Measurements from ENCODE around the gene ADSS1. TPM values are rescaled to one million over a fixed set of nuclear protein-coding genes. Genes with fewer than 3 reads are reported as not detected.

Gene ADSS1
- total RNA-seq, 1 donor from 2014 or later: 1.1 TPM

Other genes starting within 250 kb of the ADSS1 start
- not detected in 2 replicates for gene C14orf180, start 144.5 kb upstream of the ADSS1 start, total RNA-seq
- 0.12 and 0.36 TPM in 2 replicates for gene TMEM179, start 119.5 kb upstream of the ADSS1 start, total RNA-seq
- gene INF2, start 34.6 kb upstream of the ADSS1 start, total RNA-seq: 86.6 and 91.6 TPM in 2 replicates
- gene SIVA1, start 28.9 kb downstream of the ADSS1 start, total RNA-seq: 111 and 113 TPM in 2 replicates
- 137 and 140 TPM in 2 replicates for gene AKT1, start 71.5 kb downstream of the ADSS1 start, total RNA-seq
- 5.9 and 6.1 TPM in 2 replicates for gene ZBTB42, start 76.9 kb downstream of the ADSS1 start, total RNA-seq
- 9.8 and 10.7 TPM in 2 replicates for gene CEP170B, start 141.0 kb downstream of the ADSS1 start, total RNA-seq
- gene PLD4, start 200.7 kb downstream of the ADSS1 start, total RNA-seq: 0.10 and 0.21 TPM in 2 replicates

Data from activated T-helper 1 cell treated with anti-CD3 and anti-CD28 coated beads, Interleukin-12 subunit alpha, Interleukin-12 subunit beta, Interleukin-2, Interleukin-4 antibody, amounts not matched to agents 30 ng/mL and 10 ng/mL and 1 ng/mL, durations not matched to agents 14 hours and 24 hours and 36 hours (primary cell).